HL-60 (cell line): ENCODE measurements around the gene PTRHD1.
A peak's percentile ranks its signal among the peaks of the same experiment; 100 is the strongest.

Source experiments
- CTCF ChIP-seq: IDR thresholded peaks from one replicate; pipeline ENCODE4 v1.5.1; 2011; ENCODE audit warnings: low read length, control low read depth, inconsistent platforms; ENCODE audit not compliant: insufficient read depth
- GABPA ChIP-seq: IDR thresholded peaks from 2 replicates; pipeline ENCODE4 v1.6.1; 2012; ENCODE audit warnings: low read depth
- POLR2AphosphoS5 ChIP-seq: IDR thresholded peaks from 2 replicates; pipeline ENCODE4 v1.6.1; 2012; ENCODE audit warnings: low read depth
- SPI1 ChIP-seq: IDR thresholded peaks from 2 replicates; pipeline ENCODE4 v1.6.1; 2012; ENCODE audit warnings: low read depth, mild to moderate bottlenecking, borderline replicate concordance
- TF ChIP-seq, protein P1 (sequence below): IDR thresholded peaks from 2 replicates; pipeline ENCODE4 v1.6.1; 2012; ENCODE audit warnings: low read depth; ENCODE audit not compliant: insufficient replicate concordance

- peak; percentile 33 for TF ChIP-seq CTCF
- TF ChIP-seq POLR2AphosphoS5, result peak; percentile 79; the same call in 1 of the 2 replicates
- no peak for TF ChIP-seq GABPA
- TF ChIP-seq, protein P1, sequence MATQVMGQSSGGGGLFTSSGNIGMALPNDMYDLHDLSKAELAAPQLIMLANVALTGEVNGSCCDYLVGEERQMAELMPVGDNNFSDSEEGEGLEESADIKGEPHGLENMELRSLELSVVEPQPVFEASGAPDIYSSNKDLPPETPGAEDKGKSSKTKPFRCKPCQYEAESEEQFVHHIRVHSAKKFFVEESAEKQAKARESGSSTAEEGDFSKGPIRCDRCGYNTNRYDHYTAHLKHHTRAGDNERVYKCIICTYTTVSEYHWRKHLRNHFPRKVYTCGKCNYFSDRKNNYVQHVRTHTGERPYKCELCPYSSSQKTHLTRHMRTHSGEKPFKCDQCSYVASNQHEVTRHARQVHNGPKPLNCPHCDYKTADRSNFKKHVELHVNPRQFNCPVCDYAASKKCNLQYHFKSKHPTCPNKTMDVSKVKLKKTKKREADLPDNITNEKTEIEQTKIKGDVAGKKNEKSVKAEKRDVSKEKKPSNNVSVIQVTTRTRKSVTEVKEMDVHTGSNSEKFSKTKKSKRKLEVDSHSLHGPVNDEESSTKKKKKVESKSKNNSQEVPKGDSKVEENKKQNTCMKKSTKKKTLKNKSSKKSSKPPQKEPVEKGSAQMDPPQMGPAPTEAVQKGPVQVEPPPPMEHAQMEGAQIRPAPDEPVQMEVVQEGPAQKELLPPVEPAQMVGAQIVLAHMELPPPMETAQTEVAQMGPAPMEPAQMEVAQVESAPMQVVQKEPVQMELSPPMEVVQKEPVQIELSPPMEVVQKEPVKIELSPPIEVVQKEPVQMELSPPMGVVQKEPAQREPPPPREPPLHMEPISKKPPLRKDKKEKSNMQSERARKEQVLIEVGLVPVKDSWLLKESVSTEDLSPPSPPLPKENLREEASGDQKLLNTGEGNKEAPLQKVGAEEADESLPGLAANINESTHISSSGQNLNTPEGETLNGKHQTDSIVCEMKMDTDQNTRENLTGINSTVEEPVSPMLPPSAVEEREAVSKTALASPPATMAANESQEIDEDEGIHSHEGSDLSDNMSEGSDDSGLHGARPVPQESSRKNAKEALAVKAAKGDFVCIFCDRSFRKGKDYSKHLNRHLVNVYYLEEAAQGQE, result peak; percentile 52
- TF ChIP-seq SPI1, result peak; percentile 84; the same call in 1 of the 2 replicates
Observed at GRCh38 chr2:24792874-24793760, at the start of gene PTRHD1, which contains the start of gene CENPO.
